H9 (cell line): ENCODE results near the gene CYTH3. TPM values are rescaled to one million over a fixed set of nuclear protein-coding genes. Genes with fewer than 3 reads are reported as not detected.

ENCODE experiments used
- DNase-seq: peaks from one replicate; pipeline ENCODE4 v3.0.0-alpha.2; 2017
- H2AFZ ChIP-seq: one replicate; pipeline ENCODE4 v1.6.1; 2013; ENCODE audit warnings: mild to moderate bottlenecking, low read length, control low read depth, moderate library complexity
- H2AK5ac ChIP-seq: 2 replicates; pipeline ENCODE4 v1.6.1; 2013; ENCODE audit warnings: low read length, control low read depth, mixed read lengths; ENCODE audit not compliant: insufficient read length
- H2BK120ac ChIP-seq: one replicate; pipeline ENCODE4 v1.6.1; 2013; ENCODE audit warnings: low read depth, mild to moderate bottlenecking, low read length, control low read depth, inconsistent platforms; ENCODE audit not compliant: poor library complexity, severe bottlenecking
- H2BK12ac ChIP-seq: 2 replicates; pipeline ENCODE4 v1.6.1; 2013; ENCODE audit warnings: low read length, control low read depth, mixed read lengths, low read depth; ENCODE audit not compliant: insufficient read length
- H2BK15ac ChIP-seq: 2 replicates; pipeline ENCODE4 v1.6.1; 2013; ENCODE audit warnings: low read depth, low read length, control low read depth
- H2BK20ac ChIP-seq: one replicate; pipeline ENCODE4 v1.6.1; 2013; ENCODE audit warnings: low read depth, mild to moderate bottlenecking, low read length, control low read depth, inconsistent platforms; ENCODE audit not compliant: poor library complexity, severe bottlenecking
- H2BK5ac ChIP-seq: 2 replicates; pipeline ENCODE4 v1.6.1; 2013; ENCODE audit warnings: low read length, control low read depth, mixed read lengths; ENCODE audit not compliant: insufficient read length
- H3K14ac ChIP-seq: 2 replicates; pipeline ENCODE4 v1.6.1; 2013; ENCODE audit warnings: low read length, control low read depth; ENCODE audit not compliant: insufficient read depth
- H3K18ac ChIP-seq: 2 replicates; pipeline ENCODE4 v1.6.1; 2013; ENCODE audit warnings: low read depth, mild to moderate bottlenecking, mixed read lengths, low read length, control low read depth; ENCODE audit not compliant: insufficient read length
- H3K23ac ChIP-seq: 2 replicates; pipeline ENCODE4 v1.6.1; 2013; ENCODE audit warnings: low read length, control low read depth, mixed read lengths, low read depth; ENCODE audit not compliant: insufficient read length
- H3K23me2 ChIP-seq: 2 replicates; pipeline ENCODE4 v1.6.1; 2013; ENCODE audit warnings: low read depth, mild to moderate bottlenecking, mixed read lengths, low read length, control low read depth; ENCODE audit not compliant: insufficient read length, poor library complexity, severe bottlenecking
- H3K27ac ChIP-seq: 2 replicates; pipeline ENCODE4 v1.5.1; 2013; ENCODE audit warnings: low read length, control low read depth, mixed read lengths, low read depth; ENCODE audit not compliant: insufficient read length
- H3K27me3 ChIP-seq: 2 replicates; pipeline ENCODE4 v1.6.1; 2013; ENCODE audit warnings: low read length, control low read depth, inconsistent platforms; ENCODE audit not compliant: insufficient read depth
- H3K4ac ChIP-seq: 2 replicates; pipeline ENCODE4 v1.6.1; 2013; ENCODE audit warnings: low read depth, mild to moderate bottlenecking, control low read depth, inconsistent platforms, low read length, moderate library complexity
- H3K4me1 ChIP-seq: 2 replicates; pipeline ENCODE4 v1.6.1; 2013; ENCODE audit warnings: low read length, control low read depth, inconsistent platforms; ENCODE audit not compliant: insufficient read depth
- H3K4me2 ChIP-seq: 2 replicates; pipeline ENCODE4 v1.6.1; 2013; ENCODE audit warnings: low read length, control low read depth, mixed read lengths; ENCODE audit not compliant: insufficient read length, insufficient read depth
- H3K56ac ChIP-seq: 2 replicates; pipeline ENCODE4 v1.6.1; 2013; ENCODE audit warnings: low read depth, mild to moderate bottlenecking, mixed read lengths, low read length, control low read depth; ENCODE audit not compliant: insufficient read length
- H3K79me1 ChIP-seq: 2 replicates; pipeline ENCODE4 v1.6.1; 2013; ENCODE audit warnings: low read depth, mild to moderate bottlenecking, moderate library complexity, low read length, control low read depth, inconsistent platforms; ENCODE audit not compliant: insufficient read depth, poor library complexity, severe bottlenecking
- H3K79me2 ChIP-seq: 2 replicates; pipeline ENCODE4 v1.6.1; 2013; ENCODE audit warnings: low read length, control low read depth, inconsistent platforms; ENCODE audit not compliant: insufficient read depth
- H3K9ac ChIP-seq: 2 replicates; pipeline ENCODE4 v1.6.1; 2013; ENCODE audit warnings: low read length, control low read depth, mixed read lengths; ENCODE audit not compliant: insufficient read length; ENCODE audit errors: extremely low read depth
- H3K9me3 ChIP-seq: one replicate; pipeline ENCODE4 v1.6.1; 2013; ENCODE audit warnings: low read depth, low read length, inconsistent platforms; ENCODE audit not compliant: control insufficient read depth
- H3T11ph ChIP-seq: one replicate; pipeline ENCODE4 v1.6.1; 2013; ENCODE audit warnings: mild to moderate bottlenecking, low read length, control low read depth, inconsistent platforms
- H4K20me1 ChIP-seq: one replicate; pipeline ENCODE4 v1.6.1; 2013; ENCODE audit not compliant: control insufficient read depth, insufficient read length, insufficient read depth
- H4K5ac ChIP-seq: 2 replicates; pipeline ENCODE4 v1.6.1; 2013; ENCODE audit warnings: low read depth, mild to moderate bottlenecking, mixed read lengths, low read length, control low read depth; ENCODE audit not compliant: insufficient read length
- H4K8ac ChIP-seq: replicated peaks from 2 replicates; pipeline ENCODE4 v1.6.1; 2013; ENCODE audit warnings: low read length, control low read depth, mixed read lengths, low read depth; ENCODE audit not compliant: insufficient read length
- H4K91ac ChIP-seq: 2 replicates; pipeline ENCODE4 v1.6.1; 2013; ENCODE audit warnings: low read depth, mild to moderate bottlenecking, moderate library complexity, mixed read lengths, low read length, control low read depth; ENCODE audit not compliant: insufficient read length
- H3K27ac Mint-ChIP-seq, 3 experiments: 2 replicates in 2 of 3; 3 replicates in 1 of 3; pipeline ENCODE4 v1.8.0; 2020 to 2021; ENCODE audit warnings: mixed read lengths in 3 of 3, mild to moderate bottlenecking in 1 of 3, moderate library complexity in 1 of 3
- H3K27me3 Mint-ChIP-seq: 2 replicates; pipeline ENCODE4 v1.8.0; 2021; ENCODE audit warnings: low read depth, mild to moderate bottlenecking, moderate library complexity, mixed read lengths
- H3K36me3 Mint-ChIP-seq, 3 experiments: 2 replicates in 2 of 3; 3 replicates in 1 of 3; pipeline ENCODE4 v1.8.0; 2020 to 2021; ENCODE audit warnings: low read depth in 3 of 3, mixed read lengths in 3 of 3; ENCODE audit not compliant: insufficient read depth in 1 of 3
- H3K4me1 Mint-ChIP-seq, 2 experiments: 2 replicates each; pipeline ENCODE4 v1.8.0; 2020; ENCODE audit warnings: mixed read lengths in 2 of 2
- H3K4me3 Mint-ChIP-seq, 2 experiments: 2 replicates in 1 of 2; 3 replicates in 1 of 2; pipeline ENCODE4 v1.8.0; 2020 to 2021; ENCODE audit warnings: mild to moderate bottlenecking in 2 of 2, mixed read lengths in 2 of 2, moderate library complexity in 1 of 2
- H3K9me3 Mint-ChIP-seq, 2 experiments: 2 replicates in 1 of 2; 3 replicates in 1 of 2; pipeline ENCODE4 v1.8.0; 2020; ENCODE audit warnings: mild to moderate bottlenecking in 2 of 2, mixed read lengths in 2 of 2, moderate library complexity in 1 of 2
- WGBS: extraction: QIAGEN DNeasy Blood & Tissue Kit; methylation state at CpG from one replicate; pipeline ENCODE4 v1.1.7; 2013; ENCODE audit warnings: missing lambda C conversion rate, low lambda C conversion rate, mixed read lengths; ENCODE audit not compliant: insufficient read length; ENCODE audit errors: extremely low coverage; 5-methylcytosine and 5-hydroxymethylcytosine counted together
- total RNA-seq: library from RNA; stranded (reverse); gene quantifications from 2 replicates; pipeline ENCODE4 v1.2.1, GENCODE V29; 2021
- TF ChIP-seq, protein P1 (sequence below): fragments of 200-600 bp; sonication (generic); conservative IDR thresholded peaks from 3 replicates; pipeline ENCODE4 v1.8.0; 2021; ENCODE audit warnings: antibody characterized with exemption, mild to moderate bottlenecking

Gene CYTH3
- total RNA-seq, 1 experiment from 2014 or later: 12.3 TPM

DNA sequence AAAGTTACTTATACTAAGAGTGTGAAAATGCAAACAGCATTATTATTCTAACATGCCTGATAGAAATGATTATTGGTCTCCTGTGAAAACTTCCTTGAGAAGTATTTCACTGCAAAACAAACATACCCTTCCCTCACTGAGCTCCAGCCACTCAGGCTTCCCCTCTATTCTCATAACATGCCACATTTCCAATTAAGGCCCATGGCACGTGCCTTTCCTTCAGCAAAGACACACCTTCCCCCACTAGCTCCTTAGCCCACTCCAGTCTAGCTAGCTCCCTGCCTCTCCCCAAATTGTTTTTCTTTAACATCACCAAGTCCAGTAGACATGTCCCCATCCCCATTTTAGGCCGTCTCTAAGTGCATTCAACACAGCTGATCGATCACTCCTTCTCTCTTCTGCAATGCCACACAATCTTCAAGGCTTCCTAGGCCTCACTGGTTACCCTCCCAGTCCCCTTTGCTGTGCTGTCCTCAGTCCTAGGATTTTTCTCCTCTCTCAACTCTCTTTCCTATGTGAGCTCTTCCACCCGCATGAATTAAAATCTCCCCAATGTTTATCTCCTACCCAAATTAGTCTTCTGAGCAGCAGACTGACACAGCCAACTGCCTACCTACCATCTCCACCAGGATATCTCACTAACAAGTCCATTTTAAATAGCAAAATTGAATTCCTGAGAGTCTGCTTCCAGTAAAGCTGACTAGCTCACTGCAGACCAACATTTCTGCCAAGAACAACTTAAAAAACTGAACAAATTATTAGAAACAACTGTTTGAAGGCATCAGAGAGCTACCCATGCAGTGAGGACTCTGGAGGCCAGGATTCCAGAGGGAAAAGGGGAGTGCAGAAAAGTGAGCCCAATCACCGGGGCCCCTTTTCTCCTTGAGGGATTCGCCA lies 11.9 kb downstream of the CYTH3 start:
- no peak overlapping the region for H3K4me3 Mint-ChIP-seq
- Histone ChIP-seq H3K27ac (no peak overlapping the region), H3K23me2 (no peaks in the 10 kb centered on the region), H3K79me1 (no peaks in the 10 kb centered on the region), H4K5ac (no peak overlapping the region), H3K27me3 (no peaks in the 10 kb centered on the region), H3K4ac (no peak overlapping the region), H2BK15ac (no peak overlapping the region), H2BK120ac (no peak overlapping the region), H3K4me1 (no peaks in the 10 kb centered on the region; the same call in 1 of the 2 replicates), H3K4me2 (no peak overlapping the region), H4K8ac (no peak overlapping the region), H3K79me2 (0 out of 2 replicates have a peak, but pooled peaks cover 3% of the 10 kb centered on the region), H3K23ac (no peak overlapping the region), H2AFZ (no peak overlapping the region), H4K20me1 (no peaks in the 10 kb centered on the region), H2AK5ac (no peak overlapping the region), H4K91ac (no peak overlapping the region), H3K14ac (no peak overlapping the region), H2BK12ac (no peak overlapping the region), H2BK20ac (no peak overlapping the region), H2BK5ac (no peak overlapping the region), H3K56ac (no peak overlapping the region), H3T11ph (no peak overlapping the region), H3K9me3 (no peaks in the 10 kb centered on the region), H3K18ac (no peak overlapping the region), H3K9ac (no peak overlapping the region)
- H3K4me1 Mint-ChIP-seq: peaks cover 34 to 36% of the 10 kb centered on the region in 2 experiments
- H3K27ac Mint-ChIP-seq: peak overlapping the region; percentile 33 to 55 (median 38); a peak in 5 of 7 replicates
- H3K27me3 Mint-ChIP-seq: no peaks in the 10 kb centered on the region
- H3K9me3 Mint-ChIP-seq: no peaks in the 10 kb centered on the region
- TF ChIP-seq, protein P1, sequence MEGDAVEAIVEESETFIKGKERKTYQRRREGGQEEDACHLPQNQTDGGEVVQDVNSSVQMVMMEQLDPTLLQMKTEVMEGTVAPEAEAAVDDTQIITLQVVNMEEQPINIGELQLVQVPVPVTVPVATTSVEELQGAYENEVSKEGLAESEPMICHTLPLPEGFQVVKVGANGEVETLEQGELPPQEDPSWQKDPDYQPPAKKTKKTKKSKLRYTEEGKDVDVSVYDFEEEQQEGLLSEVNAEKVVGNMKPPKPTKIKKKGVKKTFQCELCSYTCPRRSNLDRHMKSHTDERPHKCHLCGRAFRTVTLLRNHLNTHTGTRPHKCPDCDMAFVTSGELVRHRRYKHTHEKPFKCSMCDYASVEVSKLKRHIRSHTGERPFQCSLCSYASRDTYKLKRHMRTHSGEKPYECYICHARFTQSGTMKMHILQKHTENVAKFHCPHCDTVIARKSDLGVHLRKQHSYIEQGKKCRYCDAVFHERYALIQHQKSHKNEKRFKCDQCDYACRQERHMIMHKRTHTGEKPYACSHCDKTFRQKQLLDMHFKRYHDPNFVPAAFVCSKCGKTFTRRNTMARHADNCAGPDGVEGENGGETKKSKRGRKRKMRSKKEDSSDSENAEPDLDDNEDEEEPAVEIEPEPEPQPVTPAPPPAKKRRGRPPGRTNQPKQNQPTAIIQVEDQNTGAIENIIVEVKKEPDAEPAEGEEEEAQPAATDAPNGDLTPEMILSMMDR: no peak
- no peaks in the 10 kb centered on the region for H3K36me3 Mint-ChIP-seq
- no CpG with 5 or more reads among the region's 6 CpGs for WGBS
- no peak for DNase-seq
